ENCODE results near the gene TLL1.

TLL1 gene

DNA sequence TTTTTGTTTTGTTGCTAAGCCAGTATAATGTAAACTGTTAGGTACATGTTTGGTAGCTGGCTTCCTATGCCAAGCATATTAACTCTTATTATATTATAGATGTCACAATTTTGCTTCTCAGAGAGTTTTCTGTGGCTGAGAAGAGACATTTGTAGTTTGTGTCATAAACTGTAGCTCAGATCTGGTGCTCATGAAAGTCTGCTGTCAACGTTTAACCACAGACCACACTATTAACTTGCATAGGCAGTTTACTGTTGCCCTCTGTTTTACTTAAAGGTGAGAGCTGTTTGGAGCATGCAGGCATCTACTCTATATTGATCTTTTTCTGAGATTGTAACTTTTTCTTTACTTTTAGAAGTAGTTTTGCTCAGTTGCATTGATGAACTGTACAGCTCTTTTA lies 166.8 kb downstream of the TLL1 start:
- Histone ChIP-seq H3K27me3 (replicated peaks; ENCODE audit: control insufficient read depth, insufficient read depth, low read length, poor library complexity, severe bottlenecking) (no peaks in the 10 kb centered on the region), H3K27ac (ENCODE audit: insufficient read depth, low read length, poor library complexity, severe bottlenecking) (no peak overlapping the region), H3K36me3 (ENCODE audit: control insufficient read depth, insufficient read depth, low read length) (no peaks in the 10 kb centered on the region), H3K4me3 (ENCODE audit: insufficient read depth, low read depth, low read length, poor library complexity, severe bottlenecking) (no peak overlapping the region), H3K9me3 (ENCODE audit: control insufficient read depth, low read length) (no peaks in the 10 kb centered on the region), H3K4me1 (ENCODE audit: control insufficient read depth, insufficient read depth, low read length, poor library complexity, severe bottlenecking) (no peaks in the 10 kb centered on the region)
- DNase-seq: no peak

GRCh38 chr4:166042510-166043055 lies 169.5 kb downstream of the TLL1 start:
- Histone ChIP-seq H3K36me3 (ENCODE audit: control insufficient read depth, insufficient read depth, low read length) (no peaks in the 10 kb centered on the region), H3K27ac (ENCODE audit: insufficient read depth, low read length, poor library complexity, severe bottlenecking) (no peak overlapping the region), H3K9me3 (ENCODE audit: control insufficient read depth, low read length) (no peaks in the 10 kb centered on the region), H3K27me3 (replicated peaks; ENCODE audit: control insufficient read depth, insufficient read depth, low read length, poor library complexity, severe bottlenecking) (no peaks in the 10 kb centered on the region), H3K4me3 (ENCODE audit: insufficient read depth, low read depth, low read length, poor library complexity, severe bottlenecking) (no peak overlapping the region), H3K4me1 (ENCODE audit: control insufficient read depth, insufficient read depth, low read length, poor library complexity, severe bottlenecking) (no peaks in the 10 kb centered on the region)
- no peak for DNase-seq

- Histone ChIP-seq H3K9me3 (ENCODE audit: control insufficient read depth, low read length) (no peaks in the 10 kb centered on the region), H3K27me3 (replicated peaks; ENCODE audit: control insufficient read depth, insufficient read depth, low read length, poor library complexity, severe bottlenecking) (no peaks in the 10 kb centered on the region), H3K27ac (ENCODE audit: insufficient read depth, low read length, poor library complexity, severe bottlenecking) (no peak overlapping the region), H3K36me3 (ENCODE audit: control insufficient read depth, insufficient read depth, low read length) (no peaks in the 10 kb centered on the region), H3K4me1 (ENCODE audit: control insufficient read depth, insufficient read depth, low read length, poor library complexity, severe bottlenecking) (no peaks in the 10 kb centered on the region), H3K4me3 (ENCODE audit: insufficient read depth, low read depth, low read length, poor library complexity, severe bottlenecking) (no peak overlapping the region)
- DNase-seq: no peak
These were observed 170.8 kb downstream of the TLL1 start for GRCh38 chr4:166043801-166044200.

DNA sequence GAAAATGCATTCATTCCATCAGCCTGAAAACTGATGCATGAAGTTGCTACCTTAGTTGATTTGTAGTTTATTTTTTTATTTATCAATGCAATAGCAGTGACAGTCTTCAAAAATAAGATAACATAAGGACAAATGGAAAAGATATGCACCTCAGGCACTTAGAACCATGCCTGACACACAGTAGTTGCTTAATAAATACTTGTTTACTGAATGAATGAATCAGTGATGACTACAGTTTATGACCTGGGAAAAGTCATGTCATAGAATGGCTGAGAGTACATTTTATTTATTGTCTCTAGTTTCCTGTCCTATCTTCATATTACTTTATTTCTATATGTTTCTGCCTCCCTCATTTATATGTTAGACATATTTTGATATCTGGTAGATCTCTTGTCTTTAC lies 171.8 kb downstream of the TLL1 start:
- Histone ChIP-seq H3K4me3 (ENCODE audit: insufficient read depth, low read depth, low read length, poor library complexity, severe bottlenecking) (no peak overlapping the region), H3K4me1 (ENCODE audit: control insufficient read depth, insufficient read depth, low read length, poor library complexity, severe bottlenecking) (no peaks in the 10 kb centered on the region), H3K27ac (ENCODE audit: insufficient read depth, low read length, poor library complexity, severe bottlenecking) (no peak overlapping the region), H3K36me3 (ENCODE audit: control insufficient read depth, insufficient read depth, low read length) (no peaks in the 10 kb centered on the region), H3K27me3 (replicated peaks; ENCODE audit: control insufficient read depth, insufficient read depth, low read length, poor library complexity, severe bottlenecking) (no peaks in the 10 kb centered on the region), H3K9me3 (ENCODE audit: control insufficient read depth, low read length) (no peaks in the 10 kb centered on the region)
- no peak for DNase-seq

DNA sequence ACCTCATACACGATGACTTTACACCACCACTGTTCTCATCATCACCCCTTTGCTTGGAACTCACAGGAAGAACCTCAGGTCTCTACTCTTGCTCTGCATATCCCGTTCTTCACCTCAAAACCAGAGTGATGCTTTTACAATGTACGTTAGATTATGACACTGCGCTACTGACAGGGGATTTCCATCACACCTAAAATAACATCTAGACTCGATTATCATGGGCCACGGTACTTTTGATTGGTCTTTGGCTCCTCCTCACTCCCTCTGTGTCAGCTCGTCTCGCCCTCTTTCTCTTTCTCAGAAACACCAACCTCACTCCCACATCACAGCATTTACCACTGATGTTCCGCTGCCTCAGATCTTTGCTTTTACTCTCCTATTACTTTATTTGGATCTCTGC lies 172.4 kb downstream of the TLL1 start:
- H3K27me3 ChIP-seq (replicated peaks; ENCODE audit: control insufficient read depth, insufficient read depth, low read length, poor library complexity, severe bottlenecking): no peaks in the 10 kb centered on the region
- no peak for DNase-seq
- no peaks in the 10 kb centered on the region for H3K4me1 ChIP-seq (ENCODE audit: control insufficient read depth, insufficient read depth, low read length, poor library complexity, severe bottlenecking)
- no peak overlapping the region for H3K27ac ChIP-seq (ENCODE audit: insufficient read depth, low read length, poor library complexity, severe bottlenecking)
- no peak overlapping the region for H3K4me3 ChIP-seq (ENCODE audit: insufficient read depth, low read depth, low read length, poor library complexity, severe bottlenecking)
- no peaks in the 10 kb centered on the region for H3K36me3 ChIP-seq (ENCODE audit: control insufficient read depth, insufficient read depth, low read length)
- H3K9me3 ChIP-seq (ENCODE audit: control insufficient read depth, low read length): no peaks in the 10 kb centered on the region

DNA sequence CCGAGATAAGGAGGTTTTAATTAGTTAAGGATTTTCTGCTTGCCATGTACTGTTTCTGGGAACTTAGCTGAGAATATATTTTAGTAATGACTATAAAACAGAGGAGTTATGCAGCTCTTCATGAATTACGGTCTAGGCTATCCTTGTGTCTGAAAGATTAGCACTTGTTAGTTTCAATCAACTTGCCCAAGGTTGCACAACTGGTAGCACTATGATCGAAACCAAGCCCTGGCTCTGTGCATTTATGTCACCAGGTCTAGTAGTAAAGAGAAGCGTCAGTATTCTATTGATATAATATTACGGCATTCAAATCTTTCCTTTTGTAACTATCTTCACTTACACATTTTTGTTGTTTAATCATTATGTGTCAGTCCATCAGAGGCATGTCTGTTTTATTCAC lies 176.0 kb downstream of the TLL1 start:
- H3K9me3 ChIP-seq (ENCODE audit: control insufficient read depth, low read length): no peaks in the 10 kb centered on the region
- no peaks in the 10 kb centered on the region for H3K27me3 ChIP-seq (replicated peaks; ENCODE audit: control insufficient read depth, insufficient read depth, low read length, poor library complexity, severe bottlenecking)
- no peak for DNase-seq
- H3K4me1 ChIP-seq (ENCODE audit: control insufficient read depth, insufficient read depth, low read length, poor library complexity, severe bottlenecking): no peaks in the 10 kb centered on the region
- H3K36me3 ChIP-seq (ENCODE audit: control insufficient read depth, insufficient read depth, low read length): no peaks in the 10 kb centered on the region
- no peak overlapping the region for H3K27ac ChIP-seq (ENCODE audit: insufficient read depth, low read length, poor library complexity, severe bottlenecking)
- no peak overlapping the region for H3K4me3 ChIP-seq (ENCODE audit: insufficient read depth, low read depth, low read length, poor library complexity, severe bottlenecking)

GRCh38 chr4:166064721-166065120 lies 191.7 kb downstream of the TLL1 start:
- no peaks in the 10 kb centered on the region for H3K4me1 ChIP-seq (ENCODE audit: control insufficient read depth, insufficient read depth, low read length, poor library complexity, severe bottlenecking)
- H3K36me3 ChIP-seq (ENCODE audit: control insufficient read depth, insufficient read depth, low read length): no peaks in the 10 kb centered on the region
- H3K27me3 ChIP-seq (replicated peaks; ENCODE audit: control insufficient read depth, insufficient read depth, low read length, poor library complexity, severe bottlenecking): no peaks in the 10 kb centered on the region
- H3K9me3 ChIP-seq (ENCODE audit: control insufficient read depth, low read length): no peaks in the 10 kb centered on the region
- no peak overlapping the region for H3K27ac ChIP-seq (ENCODE audit: insufficient read depth, low read length, poor library complexity, severe bottlenecking)
- DNase-seq: no peak
- no peak overlapping the region for H3K4me3 ChIP-seq (ENCODE audit: insufficient read depth, low read depth, low read length, poor library complexity, severe bottlenecking)

GRCh38 chr4:166065324-166065723 lies 192.3 kb downstream of the TLL1 start:
- H3K4me3 ChIP-seq (ENCODE audit: insufficient read depth, low read depth, low read length, poor library complexity, severe bottlenecking): no peak overlapping the region
- no peaks in the 10 kb centered on the region for H3K27me3 ChIP-seq (replicated peaks; ENCODE audit: control insufficient read depth, insufficient read depth, low read length, poor library complexity, severe bottlenecking)
- H3K9me3 ChIP-seq (ENCODE audit: control insufficient read depth, low read length): no peaks in the 10 kb centered on the region
- no peaks in the 10 kb centered on the region for H3K36me3 ChIP-seq (ENCODE audit: control insufficient read depth, insufficient read depth, low read length)
- H3K4me1 ChIP-seq (ENCODE audit: control insufficient read depth, insufficient read depth, low read length, poor library complexity, severe bottlenecking): no peaks in the 10 kb centered on the region
- H3K27ac ChIP-seq (ENCODE audit: insufficient read depth, low read length, poor library complexity, severe bottlenecking): no peak overlapping the region
- no peak for DNase-seq

DNA sequence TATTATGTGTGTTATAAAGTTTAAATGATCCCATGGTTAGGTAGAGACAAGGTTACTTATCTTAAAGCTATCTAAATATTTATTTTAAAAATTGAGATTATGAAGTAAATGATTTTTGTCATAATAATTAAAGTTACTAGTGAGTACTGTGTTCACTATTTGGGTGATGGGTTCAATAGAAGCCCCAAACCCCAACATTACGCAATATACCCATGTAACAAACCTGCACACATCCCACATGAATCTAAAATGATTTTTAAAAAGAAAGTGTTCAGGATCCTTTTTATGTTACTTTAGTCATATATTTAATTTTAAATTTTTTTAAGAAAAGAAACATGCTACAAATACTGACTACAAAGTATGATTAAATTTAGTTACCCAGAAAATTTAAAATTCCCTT lies 193.9 kb downstream of the TLL1 start:
- no peaks in the 10 kb centered on the region for H3K36me3 ChIP-seq (ENCODE audit: control insufficient read depth, insufficient read depth, low read length)
- DNase-seq: no peak
- no peaks in the 10 kb centered on the region for H3K27me3 ChIP-seq (replicated peaks; ENCODE audit: control insufficient read depth, insufficient read depth, low read length, poor library complexity, severe bottlenecking)
- H3K4me3 ChIP-seq (ENCODE audit: insufficient read depth, low read depth, low read length, poor library complexity, severe bottlenecking): no peak overlapping the region
- H3K4me1 ChIP-seq (ENCODE audit: control insufficient read depth, insufficient read depth, low read length, poor library complexity, severe bottlenecking): no peaks in the 10 kb centered on the region
- no peaks in the 10 kb centered on the region for H3K9me3 ChIP-seq (ENCODE audit: control insufficient read depth, low read length)
- no peak overlapping the region for H3K27ac ChIP-seq (ENCODE audit: insufficient read depth, low read length, poor library complexity, severe bottlenecking)

- no peak overlapping the region for H3K27ac ChIP-seq (ENCODE audit: insufficient read depth, low read length, poor library complexity, severe bottlenecking)
These were observed 194.9 kb downstream of the TLL1 start for GRCh38 chr4:166067915-166068314.

DNA sequence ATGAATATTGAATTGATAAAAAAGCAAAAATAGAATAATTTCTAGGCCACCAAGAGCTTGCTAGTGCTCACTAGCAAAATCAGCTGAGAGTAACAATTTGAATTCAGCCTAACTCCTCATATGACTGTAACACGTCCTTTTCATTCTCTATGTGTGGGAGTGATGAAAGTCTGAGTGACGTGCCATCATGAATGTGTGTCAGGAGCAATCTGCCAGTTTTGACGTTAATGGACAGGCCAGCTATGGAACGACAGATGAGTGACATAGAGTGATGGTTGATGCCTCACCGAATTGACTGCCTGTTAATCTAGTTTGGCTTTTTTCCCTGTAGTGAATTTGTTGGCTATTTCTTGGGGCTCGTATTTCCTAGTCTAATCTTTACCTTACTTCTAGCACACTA lies 200.7 kb downstream of the TLL1 start:
- H3K27me3 ChIP-seq (replicated peaks; ENCODE audit: control insufficient read depth, insufficient read depth, low read length, poor library complexity, severe bottlenecking): no peaks in the 10 kb centered on the region
- H3K36me3 ChIP-seq (ENCODE audit: control insufficient read depth, insufficient read depth, low read length): no peaks in the 10 kb centered on the region
- no peak for DNase-seq
- no peaks in the 10 kb centered on the region for H3K4me1 ChIP-seq (ENCODE audit: control insufficient read depth, insufficient read depth, low read length, poor library complexity, severe bottlenecking)
- H3K9me3 ChIP-seq (ENCODE audit: control insufficient read depth, low read length): no peaks in the 10 kb centered on the region
- H3K27ac ChIP-seq (ENCODE audit: insufficient read depth, low read length, poor library complexity, severe bottlenecking): no peak overlapping the region
- no peak overlapping the region for H3K4me3 ChIP-seq (ENCODE audit: insufficient read depth, low read depth, low read length, poor library complexity, severe bottlenecking)

More at GRCh38 chr4:166067915-166068314, 194.9 kb downstream of the TLL1 start:
- Histone ChIP-seq H3K27me3 (replicated peaks; ENCODE audit: control insufficient read depth, insufficient read depth, low read length, poor library complexity, severe bottlenecking) (no peaks in the 10 kb centered on the region), H3K9me3 (ENCODE audit: control insufficient read depth, low read length) (no peaks in the 10 kb centered on the region), H3K4me1 (ENCODE audit: control insufficient read depth, insufficient read depth, low read length, poor library complexity, severe bottlenecking) (no peaks in the 10 kb centered on the region), H3K36me3 (ENCODE audit: control insufficient read depth, insufficient read depth, low read length) (no peaks in the 10 kb centered on the region), H3K4me3 (ENCODE audit: insufficient read depth, low read depth, low read length, poor library complexity, severe bottlenecking) (no peak overlapping the region)
- no peak for DNase-seq

Measured in effector memory CD4-positive, alpha-beta T cell (primary cell).